PFSK-1 (cell line): Measurements from ENCODE around the gene NPAS1.

Source experiments
- POLR2AphosphoS5 ChIP-seq: IDR thresholded peaks from 2 replicates; pipeline ENCODE4 v1.6.1; 2012; ENCODE audit warnings: low read depth, mild to moderate bottlenecking, control low read depth, low read length, moderate library complexity
- TAF1 ChIP-seq: IDR thresholded peaks from 2 replicates; pipeline ENCODE4 v1.6.1; 2012; ENCODE audit warnings: low read length, control low read depth, borderline replicate concordance; ENCODE audit not compliant: insufficient read depth

DNA sequence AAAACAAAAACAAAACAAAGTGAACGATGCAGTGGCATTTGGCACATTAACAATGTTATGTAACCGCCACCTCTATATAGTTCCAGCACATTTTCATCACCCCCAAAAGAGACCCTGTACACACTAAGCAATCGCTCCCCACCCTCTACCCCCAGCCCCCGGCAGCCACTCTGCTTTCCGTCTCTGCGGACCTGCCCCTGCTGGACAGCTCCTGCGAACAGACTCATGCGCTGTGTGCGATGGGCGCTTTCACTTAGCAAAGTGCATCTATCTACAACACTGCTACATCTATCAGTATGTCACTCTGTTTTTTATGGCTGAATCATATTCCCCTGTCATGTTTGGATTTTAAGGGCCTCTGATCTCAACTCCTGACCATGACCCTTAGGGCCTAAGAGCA is 53.9 kb downstream of the NPAS1 start:
- TF ChIP-seq TAF1 (no peak), POLR2AphosphoS5 (no peak)
